ENCODE results near the gene FLOT1.
"Not testable (repeated sequence)": the region's sequence is repeated elsewhere in the genome, so short reads cannot be mapped to it uniquely, and the experiment has no call there.

The FLOT1 gene

DNA sequence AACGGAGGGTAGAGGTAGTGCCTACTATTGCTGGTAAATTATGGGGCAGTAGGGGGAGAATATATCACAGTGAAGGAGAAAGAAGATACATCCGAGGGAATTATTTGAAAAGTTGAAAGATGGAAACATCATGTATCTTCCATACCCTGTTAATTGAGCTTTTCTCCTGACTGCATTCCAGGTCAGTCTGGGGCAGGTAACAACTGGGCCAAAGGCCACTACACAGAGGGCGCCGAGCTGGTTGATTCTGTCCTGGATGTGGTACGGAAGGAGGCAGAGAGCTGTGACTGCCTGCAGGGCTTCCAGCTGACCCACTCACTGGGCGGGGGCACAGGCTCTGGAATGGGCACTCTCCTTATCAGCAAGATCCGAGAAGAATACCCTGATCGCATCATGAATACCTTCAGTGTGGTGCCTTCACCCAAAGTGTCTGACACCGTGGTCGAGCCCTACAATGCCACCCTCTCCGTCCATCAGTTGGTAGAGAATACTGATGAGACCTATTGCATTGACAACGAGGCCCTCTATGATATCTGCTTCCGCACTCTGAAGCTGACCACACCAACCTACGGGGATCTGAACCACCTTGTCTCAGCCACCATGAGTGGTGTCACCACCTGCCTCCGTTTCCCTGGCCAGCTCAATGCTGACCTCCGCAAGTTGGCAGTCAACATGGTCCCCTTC, 19.2 kb downstream of the FLOT1 start:
- DNase-seq (ENCODE audit: low read depth in 2 of 2): not testable (repeated sequence)

DNA sequence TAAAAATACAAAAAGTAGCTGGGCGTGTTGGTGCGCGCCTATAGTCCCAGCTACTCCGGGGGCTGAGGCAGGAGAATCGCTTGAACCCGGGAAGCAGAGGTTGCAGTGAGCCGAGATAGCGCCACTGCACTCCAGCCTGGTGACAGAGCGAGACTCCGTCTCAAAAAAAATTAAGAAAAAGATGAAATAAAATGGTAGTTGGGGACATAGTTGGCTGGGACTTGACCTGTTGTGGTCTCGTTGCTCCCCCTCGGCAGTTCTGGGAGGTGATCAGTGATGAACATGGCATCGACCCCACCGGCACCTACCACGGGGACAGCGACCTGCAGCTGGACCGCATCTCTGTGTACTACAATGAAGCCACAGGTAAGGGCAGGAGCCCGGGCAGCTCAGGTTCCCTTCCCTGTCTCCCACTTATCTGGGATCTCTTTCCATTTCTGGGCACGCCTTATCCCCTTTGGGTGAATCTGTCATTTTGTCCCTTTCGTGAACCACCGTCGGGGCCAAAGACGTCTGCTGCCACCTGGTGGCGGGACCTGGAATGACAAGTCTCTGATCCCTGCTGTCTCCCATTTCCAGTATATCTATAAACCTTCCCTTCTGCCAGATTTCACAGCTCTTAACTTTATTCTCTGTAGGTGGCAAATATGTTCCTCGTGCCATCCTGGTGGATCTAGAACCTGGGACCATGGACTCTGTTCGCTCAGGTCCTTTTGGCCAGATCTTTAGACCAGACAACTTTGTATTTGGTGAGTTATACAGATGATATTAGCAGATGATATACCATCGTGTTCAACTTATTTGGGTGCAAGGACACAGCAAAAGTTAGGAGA, 20.0 kb downstream of the FLOT1 start:
- DNase-seq (ENCODE audit: low read depth in 2 of 2): peak; percentile 67 to 81

DNA sequence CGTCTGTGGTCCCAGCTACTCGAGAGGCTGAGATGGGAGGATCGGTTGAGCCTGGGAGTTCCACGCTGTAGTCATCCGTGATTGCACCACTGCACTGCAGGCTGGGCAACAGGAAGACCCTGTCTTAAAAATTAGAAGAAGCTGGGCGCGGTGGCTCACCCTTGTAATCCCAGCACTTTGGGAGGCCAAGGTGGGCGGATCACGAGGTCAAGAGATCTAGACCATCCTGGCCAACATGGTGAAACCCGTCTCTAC, 20.5 kb downstream of the FLOT1 start:
- not testable (repeated sequence) for DNase-seq (ENCODE audit: low read depth in 2 of 2)

DNA sequence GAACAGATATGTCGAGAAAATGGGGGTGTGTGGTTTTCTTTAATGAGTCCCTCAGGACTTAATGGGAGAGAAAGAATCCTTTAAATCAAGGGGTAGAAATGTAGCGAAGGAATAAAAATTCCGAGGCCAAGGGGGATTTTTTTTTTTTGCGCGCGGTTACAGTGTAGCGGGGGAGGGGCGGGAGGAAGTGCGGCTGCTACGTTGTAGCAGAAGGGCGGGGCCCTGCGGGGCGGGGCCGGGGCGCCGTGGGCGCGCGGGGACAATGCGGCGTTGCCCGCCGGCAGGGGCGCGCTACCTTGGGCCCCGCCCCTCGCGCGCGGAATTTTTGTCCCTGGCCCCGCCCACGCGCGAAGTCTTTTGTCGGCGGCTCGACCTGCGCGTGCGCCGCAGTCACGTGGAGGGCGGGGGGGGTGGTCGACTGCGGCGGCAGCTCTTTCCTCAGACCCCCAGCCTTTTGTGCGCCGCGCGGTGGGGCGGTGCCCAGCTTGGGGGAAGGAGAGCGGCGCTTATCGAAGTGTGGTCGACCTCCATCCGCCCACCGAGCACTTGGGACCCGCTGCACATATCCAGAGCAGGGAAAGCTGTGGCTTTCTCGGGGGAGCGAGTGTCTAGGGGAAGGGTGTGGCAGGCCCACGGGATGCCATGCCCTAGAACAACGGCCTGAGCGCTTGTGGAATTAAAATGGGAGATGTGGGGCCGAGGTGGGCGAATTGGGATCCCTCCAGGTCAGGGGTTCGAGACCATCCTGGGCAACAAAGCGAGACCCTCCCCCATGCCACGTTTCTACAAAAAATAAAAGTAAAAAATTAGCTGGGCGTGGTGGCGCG, 21.1 kb downstream of the FLOT1 start:
- DNase-seq (ENCODE audit: low read depth in 2 of 2): peak; percentile 93 to 97

DNA sequence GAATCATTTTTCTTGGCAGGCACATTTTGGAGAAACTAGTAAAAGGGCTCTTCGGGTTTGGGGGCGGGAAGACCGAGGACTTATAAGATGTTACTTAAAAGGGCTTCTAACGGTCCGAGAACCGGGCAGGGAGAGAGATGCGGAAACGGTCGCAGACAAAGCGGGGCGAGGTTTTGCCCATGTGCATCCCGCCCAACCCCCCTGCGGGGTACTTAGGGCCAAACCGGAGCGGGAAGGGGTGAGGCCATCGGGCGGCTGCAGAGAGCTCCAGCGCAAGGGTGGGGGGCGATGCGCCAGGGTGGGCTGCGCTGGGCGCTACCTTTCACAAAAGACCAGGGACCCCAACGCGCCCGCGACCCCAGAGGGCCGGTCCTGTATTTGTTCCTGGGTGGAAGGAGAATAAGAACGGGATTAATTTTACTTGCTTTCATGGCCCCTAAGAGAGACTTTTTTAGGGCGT, 21.7 kb downstream of the FLOT1 start:
- peak; percentile 55 to 59 for DNase-seq (ENCODE audit: low read depth in 2 of 2)

DNA sequence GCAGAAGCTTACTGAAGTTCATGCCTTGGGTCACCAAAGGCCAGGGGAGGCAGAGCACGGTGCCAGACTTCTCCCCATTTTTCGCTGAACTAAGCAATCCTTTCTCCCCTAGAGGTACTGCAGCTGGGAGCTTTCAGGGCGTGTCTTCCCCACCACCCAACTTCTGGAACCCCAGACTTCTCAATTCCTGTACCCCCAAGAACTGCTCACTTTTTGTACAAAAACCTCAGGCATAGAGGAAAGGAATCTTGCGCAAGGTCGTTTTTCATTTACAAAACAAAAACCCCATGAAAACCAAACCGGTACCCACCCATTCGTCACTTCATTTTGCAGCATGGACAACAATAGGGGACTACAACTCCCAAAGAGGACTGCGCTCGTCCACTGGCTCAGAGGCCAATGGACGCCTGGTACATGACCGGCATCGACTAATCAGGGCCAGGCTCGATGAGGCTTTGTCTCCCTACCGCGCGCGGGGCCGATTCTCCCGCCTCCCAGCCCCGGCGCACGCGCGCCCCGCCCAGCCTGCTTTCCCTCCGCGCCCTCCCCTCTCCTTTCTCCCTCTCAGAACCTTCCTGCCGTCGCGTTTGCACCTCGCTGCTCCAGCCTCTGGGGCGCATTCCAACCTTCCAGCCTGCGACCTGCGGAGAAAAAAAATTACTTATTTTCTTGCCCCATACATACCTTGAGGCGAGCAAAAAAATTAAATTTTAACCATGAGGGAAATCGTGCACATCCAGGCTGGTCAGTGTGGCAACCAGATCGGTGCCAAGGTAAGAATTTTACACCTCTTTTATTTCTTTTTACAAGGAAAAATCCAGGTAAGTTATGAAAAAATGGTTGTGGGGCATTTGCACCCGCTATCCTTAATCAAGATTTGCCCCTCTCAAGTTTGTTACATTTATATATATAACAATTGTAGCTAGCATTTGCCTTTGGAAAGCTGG, 22.4 kb downstream of the FLOT1 start, which contains the start of gene TUBB:
Gene TUBB (plus strand): TSS at position 562 of the 947 bp plus-strand sequence. CDS start 155 bp downstream, at position 717.
- DNase-seq (ENCODE audit: low read depth in 2 of 2): peak; percentile 93

DNA sequence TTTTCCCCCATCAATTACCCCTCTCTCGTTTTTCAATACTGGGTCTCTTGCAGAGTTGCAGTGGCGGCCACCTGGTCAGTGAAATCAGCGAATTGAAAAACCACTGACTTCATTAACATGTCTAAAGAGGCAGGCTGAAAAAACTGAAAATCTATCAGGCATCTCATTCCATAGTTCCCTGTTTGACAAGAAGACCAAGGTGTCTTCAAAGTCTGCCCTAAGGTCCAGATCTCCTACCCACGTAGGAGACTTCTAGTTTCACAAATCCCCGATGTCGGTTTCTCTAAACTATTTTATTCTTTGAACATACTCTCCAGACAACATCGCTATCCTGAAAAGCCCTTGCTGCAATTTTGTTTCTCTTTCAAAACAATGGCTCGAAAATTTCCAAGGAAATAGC, 23.1 kb downstream of the FLOT1 start:
- DNase-seq (ENCODE audit: low read depth in 2 of 2): no peak

DNA sequence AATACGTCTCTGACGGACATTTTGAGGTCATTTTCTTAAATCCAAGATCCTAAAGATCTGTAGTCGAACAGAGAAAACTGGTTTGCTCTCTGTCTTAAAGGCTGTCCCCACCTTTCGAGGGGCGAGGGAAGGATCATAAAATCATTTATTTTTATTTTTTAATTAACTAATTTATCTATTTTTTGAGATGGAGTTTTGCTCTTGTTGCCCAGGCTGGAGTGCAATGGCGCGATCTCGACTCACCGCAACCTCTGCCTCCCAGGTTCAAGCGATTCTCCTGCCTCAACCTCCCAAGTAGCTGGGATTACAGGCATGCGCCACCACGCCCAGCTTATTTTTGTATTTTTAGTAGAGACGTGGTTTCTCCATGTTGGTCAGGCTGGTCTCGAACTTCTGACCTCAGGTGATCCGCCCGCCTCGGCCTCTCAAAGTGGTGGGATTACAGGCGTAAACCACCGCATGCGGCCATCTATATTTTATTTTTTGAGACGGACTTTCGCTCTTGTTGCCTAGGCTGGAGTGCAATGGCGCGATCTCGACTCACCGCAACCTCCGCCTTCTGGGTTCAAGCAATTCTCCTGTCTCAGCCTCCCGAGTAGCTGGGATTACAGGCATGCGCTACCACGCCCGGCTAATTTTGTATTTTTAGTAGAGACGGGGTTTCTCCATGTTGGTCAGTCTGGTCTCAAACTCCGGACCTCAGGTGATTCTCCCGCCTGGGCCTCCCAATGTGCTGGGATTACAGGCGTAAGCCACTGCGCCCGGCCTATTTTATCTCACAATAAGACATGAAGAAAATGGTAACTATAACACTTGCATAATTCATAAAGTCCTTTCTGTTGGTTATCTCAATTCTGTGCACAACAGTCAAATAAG, 24.4 kb downstream of the FLOT1 start:
- not testable (repeated sequence) for DNase-seq (ENCODE audit: low read depth in 2 of 2)

DNA sequence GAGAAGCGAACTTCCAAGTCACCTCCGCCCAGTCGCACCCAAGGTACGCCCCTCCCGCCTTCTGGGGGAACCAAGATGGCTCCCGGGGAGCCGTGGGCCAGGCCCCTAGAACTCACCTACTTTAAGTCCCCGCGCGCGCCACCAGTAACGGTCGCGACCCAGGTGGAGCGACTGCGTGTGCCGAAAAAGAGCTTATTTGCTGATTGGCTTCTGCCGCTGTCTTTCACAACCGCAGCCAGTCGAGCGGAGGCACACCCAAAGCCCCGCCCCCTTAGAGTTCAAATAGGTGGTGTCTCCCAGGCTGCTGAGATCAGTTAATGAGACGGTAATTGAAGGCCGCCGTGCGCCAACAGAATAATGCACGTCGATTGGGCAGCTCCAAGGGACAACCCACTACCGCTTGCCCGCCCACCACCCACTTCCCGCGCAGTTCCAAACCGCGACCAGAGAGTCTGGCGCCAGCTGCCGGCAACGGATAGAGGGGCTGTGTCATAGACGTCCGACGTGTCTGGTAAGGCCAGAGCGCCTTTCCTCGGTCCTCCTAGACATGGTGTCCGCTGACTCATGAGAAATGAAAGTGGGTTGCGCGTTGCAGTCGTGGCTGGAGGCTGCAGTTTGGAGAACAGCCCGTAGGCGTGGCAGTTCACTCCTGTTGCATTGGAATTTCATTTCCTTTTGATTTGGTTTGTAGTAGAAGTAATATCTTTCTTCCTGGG, 25.2 kb downstream of the FLOT1 start, which contains the start of gene MDC1:
Gene MDC1 (minus strand): TSS at position 153 of the 716 bp plus-strand sequence. CDS start 2,106 bp downstream, outside the sequence.
- DNase-seq (ENCODE audit: low read depth in 2 of 2): peak; percentile 95 to 99

DNA sequence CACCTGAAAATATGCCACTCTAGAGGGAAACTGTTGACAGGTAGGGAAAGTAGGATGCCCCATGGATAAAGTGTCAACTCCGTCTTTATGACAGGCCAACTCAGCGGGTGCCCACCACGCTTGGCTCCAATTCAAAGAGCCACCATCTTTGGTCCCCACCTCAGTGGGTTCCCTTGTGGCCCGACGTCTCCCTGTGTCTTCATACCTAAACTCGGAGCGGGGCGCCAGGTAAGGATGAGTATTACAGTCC, 25.7 kb downstream of the FLOT1 start:
- DNase-seq (ENCODE audit: low read depth in 2 of 2): no peak

DNA sequence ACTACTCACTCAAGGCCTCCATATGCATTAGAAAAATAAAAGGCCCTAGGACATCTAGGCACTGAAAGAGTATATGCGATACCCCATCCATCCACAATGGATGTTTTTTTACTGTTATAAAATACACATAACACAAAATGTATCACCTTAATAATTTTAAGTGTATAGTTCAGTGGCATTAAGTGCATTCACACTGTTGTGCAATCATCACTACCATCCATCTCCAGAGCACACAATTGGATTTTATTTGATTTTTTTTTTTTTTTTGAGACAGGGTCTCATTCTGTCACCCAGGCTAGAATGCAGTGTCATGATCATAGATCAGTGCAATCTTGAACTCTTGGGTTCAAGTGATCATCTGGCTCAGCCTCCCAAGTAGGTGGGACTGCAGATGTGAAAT, 28.2 kb downstream of the FLOT1 start:
- DNase-seq (ENCODE audit: low read depth in 2 of 2): no peak

DNA sequence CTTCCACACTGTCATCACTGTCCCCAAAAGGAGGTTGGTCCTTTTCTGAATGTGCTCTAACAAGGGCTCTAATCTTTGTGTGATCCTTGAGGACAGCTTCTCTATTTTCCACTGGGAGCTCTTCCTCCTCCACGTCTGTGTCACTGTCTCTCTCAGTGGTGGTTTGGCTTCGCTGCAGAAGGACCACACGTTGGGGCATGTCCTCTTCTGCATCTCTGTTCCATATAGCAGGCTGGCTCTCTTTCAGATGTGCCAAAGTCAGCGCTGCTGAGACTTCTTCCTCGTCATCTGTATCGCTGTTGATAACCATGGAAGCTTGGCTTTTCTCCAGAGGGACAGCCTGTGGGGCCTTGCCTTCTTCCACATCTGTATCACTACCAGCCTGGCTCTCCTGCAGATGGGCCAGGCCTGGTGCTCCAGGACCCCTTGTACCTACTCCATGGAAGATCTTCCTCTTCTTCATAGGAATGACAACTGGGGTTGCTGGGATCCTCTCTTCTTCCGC, 30.0 kb downstream of the FLOT1 start:
- DNase-seq (ENCODE audit: low read depth in 2 of 2): no peak

DNA sequence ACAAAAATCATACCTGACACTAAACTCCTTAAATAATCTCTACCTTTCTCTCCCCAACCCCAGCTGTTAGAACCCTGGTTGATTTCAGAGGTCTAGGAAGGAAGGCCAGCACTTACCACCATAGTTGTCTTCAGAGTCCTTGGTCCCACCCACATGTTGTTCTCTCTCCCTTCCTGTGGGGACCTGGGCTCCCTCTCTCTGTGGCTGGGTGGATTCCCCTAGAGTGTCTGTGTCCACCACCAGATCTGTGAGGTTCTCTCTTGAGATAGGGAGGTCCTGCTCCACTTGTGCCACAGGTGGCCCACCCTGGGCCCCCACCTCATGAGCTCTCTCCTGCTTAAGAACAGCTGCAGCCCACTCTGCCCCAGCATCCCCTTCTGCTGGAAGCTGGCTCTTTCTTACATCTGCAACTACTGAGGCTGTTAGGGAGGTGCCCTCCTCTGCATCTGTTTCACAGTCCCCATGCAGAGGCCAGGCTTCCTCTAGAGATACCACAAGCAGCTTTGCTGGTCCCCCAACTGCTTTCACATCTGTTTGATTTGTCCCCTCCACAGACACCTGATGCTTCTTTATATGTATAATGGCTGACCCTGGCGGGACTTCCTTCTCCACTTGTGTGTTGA, 30.6 kb downstream of the FLOT1 start:
- DNase-seq (ENCODE audit: low read depth in 2 of 2): no peak

DNA sequence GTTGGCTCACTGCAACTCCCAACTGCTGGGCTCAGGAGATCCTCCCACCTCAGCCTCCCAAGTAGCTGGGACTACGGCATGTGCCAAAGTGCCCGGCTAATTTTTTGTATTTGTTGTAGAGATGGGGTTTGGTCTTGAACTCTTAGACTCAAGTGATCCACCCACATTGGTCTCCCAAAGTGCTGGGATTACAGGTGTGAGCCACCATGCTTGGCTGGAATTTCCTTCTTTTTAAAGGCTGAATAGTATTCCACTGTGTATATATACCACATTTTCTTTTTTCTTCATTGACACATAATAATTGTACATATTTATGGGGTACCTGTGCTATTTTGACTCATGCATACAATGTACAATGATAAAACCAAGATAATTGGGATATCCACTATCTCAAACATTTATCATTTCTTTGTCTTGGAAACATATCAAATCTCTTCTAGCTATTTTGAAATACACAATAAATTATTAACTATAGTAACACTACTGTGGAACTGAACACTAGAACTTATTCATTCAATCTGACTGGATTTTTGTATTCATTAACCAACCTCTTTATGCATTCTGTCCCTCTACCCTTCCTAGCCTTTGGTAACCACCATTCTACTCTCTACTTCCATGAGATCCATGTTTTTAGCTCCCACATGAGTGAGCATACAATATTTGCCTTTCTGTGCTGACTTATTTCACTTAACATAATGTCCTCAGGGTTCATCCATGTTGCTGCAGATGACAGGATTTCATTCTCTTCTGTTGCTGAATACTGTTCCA, 33.2 kb downstream of the FLOT1 start:
- DNase-seq (ENCODE audit: low read depth in 2 of 2): no peak

DNA sequence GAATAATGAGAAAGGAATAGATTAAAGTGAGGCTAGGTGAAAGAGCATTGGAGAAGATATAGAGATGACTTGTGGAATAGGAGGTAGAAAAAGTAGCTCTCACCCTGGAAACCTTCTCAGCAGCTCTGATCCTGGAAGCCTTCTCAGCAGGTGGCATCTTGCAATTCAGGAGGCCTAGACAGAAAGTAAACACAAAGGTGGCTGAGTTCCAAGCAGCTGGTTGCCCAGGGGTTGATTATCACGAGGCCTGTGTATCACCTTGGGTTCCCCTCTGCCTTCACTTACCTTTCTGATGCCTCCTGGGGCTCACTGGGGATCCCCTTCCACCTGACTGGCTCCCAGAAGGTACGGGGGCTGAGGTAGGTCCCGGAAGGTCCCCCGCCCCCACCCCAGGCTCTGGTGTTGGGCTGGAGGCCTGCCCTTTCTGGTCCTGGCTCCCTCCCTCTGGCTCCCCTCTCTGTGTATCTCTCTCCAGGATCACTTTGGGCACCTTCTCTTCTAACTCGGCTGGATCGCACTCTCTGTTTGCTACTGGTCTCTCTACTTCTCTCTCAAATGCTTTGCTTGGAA, 35.1 kb downstream of the FLOT1 start:
- DNase-seq (ENCODE audit: low read depth in 2 of 2): no peak

DNA sequence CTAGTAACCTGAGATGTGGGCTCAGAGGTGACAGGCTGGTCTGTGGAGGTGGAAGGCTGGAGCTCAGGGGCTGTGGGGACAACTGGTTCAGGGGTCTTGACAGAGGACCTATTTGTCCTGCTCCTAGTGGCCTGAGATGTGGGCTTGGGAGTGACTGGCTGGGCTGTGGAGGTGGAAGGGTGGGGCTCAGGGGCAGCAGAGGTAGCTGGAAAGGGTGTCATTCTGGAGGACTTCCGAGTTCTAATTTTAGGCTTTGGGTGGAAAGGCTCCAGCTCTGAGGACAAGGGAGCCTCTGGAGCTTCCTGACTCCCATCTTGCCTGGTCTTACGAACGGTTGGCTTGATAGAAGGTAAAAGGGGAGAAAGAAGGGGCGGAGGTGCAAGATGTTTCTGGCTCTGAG, 36.9 kb downstream of the FLOT1 start:
- DNase-seq (ENCODE audit: low read depth in 2 of 2): no peak

DNA sequence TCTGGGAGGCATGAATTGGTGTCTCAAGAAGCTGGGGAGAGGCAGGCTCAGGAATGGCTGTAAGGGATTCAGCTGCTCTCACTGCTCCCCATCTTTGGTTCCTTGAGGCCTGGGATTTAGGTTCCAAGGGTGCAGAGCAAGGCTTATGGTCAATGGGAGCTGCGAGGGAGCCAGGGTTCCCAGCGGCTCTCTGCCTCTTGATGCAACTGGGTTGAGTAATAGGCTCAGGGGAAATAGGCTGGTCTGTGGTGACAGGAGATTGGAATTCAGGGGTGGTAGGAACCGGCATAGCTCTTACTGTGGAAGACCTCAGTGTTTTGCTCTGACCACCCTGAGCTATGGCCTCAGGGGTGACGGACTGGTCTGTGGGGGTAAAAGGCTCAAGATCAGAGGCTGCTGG, 38.7 kb downstream of the FLOT1 start:
- no peak for DNase-seq (ENCODE audit: low read depth in 2 of 2)

DNA sequence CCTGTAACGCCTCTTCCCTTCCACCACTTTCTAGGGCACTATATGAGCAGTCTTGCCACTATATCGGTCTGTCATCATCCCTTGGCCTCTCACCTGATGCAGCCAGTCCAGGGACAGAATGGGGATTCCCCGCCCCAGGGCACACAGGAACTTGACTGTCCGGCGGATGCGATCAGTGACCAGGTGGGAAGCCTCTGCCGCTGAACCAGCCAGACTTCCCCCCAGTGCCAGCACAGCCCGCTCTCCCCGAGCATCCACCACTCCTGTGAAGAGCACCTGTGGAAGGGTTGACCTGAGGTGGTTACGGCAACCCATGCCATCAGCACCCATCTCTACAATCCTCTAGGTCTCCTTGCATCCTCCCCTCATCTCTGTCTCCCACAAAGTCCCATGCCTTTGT, 39.5 kb downstream of the FLOT1 start:
- DNase-seq (ENCODE audit: low read depth in 2 of 2): no peak

Data from stimulated activated CD8-positive, alpha-beta memory T cell treated with anti-CD3 and anti-CD28 coated beads, Interleukin-2, amount 100 ng/mL, for 48 hours (primary cell).